ENCODE data around the gene NRIP2.
A peak's percentile ranks its signal among the peaks of the same experiment; 100 is the strongest.

Gene NRIP2

GRCh38 chr12:2806700-2807099 is 28.1 kb downstream of the NRIP2 start:
- DNase-seq (ENCODE audit: low read depth): no peak

DNA sequence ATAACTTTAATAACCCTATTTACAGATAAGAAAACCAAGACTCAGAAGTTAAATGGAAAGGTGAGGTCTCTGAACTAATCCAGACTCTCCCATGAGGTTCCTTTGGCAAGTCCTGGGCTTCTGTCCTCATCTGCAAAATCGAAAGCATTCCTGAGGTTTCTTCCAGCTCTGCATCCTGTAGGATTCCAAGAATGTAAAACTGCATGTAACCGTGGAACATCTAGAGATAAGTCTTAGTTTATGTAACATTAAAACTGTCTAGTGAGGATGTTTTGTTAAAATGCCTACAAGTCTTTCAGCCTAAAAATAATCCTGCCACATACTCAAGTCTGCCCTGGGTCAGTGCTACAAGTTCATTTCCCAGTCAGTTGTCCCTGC is 29.7 kb downstream of the NRIP2 start:
- no peak for DNase-seq (ENCODE audit: low read depth)

GRCh38 chr12:2804393-2805142 is 30.3 kb downstream of the NRIP2 start:
- DNase-seq (ENCODE audit: low read depth): no peak

DNA sequence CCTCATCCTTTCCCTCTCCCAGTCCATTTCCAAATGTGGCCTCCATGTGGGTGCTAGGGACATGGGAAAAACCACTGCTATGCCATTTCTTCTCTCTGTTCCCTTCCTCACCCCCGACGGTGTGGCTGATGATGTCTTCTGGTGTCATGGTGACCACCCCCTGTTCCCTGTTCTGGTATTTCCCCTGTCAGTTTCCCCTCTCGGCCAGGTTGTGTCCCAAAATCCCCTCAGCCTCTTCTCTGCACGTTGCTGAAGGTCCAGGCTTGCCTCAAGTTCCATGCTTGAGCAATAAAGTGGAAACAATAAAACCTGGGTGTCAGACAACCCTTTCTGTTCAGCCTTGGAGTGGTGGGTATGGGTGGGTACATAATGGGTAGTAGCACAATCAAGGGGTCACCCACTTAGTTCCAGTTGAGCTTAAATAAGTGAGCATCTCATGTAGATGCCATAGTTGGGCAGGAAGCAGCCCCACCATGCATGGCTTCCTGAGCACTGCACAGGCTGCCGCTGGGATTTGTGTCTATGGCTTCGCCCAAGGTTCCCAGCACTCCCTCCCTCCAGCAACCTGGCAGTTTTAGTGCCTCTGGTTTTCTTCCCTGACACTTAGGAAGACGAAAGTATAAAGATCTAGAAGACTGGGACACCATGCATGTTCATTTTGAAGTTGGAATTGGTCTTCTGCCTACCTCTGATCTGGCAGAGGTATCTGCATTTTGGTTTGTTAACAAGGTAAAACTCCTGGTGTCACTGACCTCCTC is 31.0 kb downstream of the NRIP2 start:
- no peak for DNase-seq (ENCODE audit: low read depth)

DNA sequence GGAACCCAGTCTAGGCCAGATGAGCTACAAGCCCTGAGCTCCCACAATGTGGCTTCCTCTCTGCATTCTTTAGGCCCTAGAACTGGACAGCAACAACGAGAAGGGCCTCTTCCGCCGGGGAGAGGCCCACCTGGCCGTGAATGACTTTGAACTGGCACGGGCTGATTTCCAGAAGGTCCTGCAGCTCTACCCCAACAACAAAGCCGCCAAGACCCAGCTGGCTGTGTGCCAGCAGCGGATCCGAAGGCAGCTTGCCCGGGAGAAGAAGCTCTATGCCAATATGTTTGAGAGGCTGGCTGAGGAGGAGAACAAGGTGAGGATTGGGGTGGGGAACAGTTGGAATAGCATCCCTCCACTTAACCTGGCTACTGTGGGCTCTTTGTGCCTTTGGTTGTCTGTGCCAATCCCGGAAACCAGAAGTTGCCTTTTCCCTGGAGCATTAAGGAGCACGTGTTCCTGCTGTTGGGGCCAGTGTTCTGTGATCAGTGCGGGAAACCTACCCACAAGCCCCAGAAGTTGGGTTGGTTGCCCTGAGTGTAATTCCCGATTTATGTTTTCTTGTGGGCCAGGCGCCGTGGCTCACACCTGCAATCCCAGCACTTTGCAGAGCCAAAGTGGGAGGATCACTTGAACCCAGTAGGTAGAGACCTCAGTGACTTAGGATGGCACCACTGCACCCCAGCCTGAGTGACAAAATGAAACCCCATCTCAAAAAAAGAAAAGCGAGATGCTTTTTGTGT is 33.6 kb downstream of the NRIP2 start:
- DNase-seq (ENCODE audit: low read depth): no peak

DNA sequence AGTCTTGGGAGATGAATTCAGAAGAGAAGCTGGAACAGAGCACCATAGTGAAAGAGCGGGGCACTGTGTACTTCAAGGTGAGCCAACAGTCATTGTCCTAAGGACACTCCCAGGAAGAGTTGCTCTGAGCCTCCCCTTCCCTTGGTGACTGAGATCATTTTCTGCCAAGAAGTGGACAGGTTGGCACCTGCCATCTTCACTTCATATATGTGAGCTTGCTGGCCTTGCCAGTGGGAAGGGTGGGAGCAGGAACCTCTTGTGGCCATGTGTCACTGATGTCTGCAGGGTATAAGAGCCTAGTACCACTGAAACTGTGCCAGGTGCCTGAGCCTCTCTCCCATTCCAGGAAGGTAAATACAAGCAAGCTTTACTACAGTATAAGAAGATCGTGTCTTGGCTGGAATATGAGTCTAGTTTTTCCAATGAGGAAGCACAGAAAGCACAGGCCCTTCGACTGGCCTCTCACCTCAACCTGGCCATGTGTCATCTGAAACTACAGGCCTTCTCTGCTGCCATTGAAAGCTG is 34.7 kb downstream of the NRIP2 start:
- DNase-seq (ENCODE audit: low read depth): no peak

- no peak for DNase-seq (ENCODE audit: low read depth)
These were observed 37.0 kb downstream of the NRIP2 start for GRCh38 chr12:2797721-2798418.

GRCh38 chr12:2796187-2796666 is 38.6 kb downstream of the NRIP2 start:
- DNase-seq (ENCODE audit: low read depth): no peak

DNA sequence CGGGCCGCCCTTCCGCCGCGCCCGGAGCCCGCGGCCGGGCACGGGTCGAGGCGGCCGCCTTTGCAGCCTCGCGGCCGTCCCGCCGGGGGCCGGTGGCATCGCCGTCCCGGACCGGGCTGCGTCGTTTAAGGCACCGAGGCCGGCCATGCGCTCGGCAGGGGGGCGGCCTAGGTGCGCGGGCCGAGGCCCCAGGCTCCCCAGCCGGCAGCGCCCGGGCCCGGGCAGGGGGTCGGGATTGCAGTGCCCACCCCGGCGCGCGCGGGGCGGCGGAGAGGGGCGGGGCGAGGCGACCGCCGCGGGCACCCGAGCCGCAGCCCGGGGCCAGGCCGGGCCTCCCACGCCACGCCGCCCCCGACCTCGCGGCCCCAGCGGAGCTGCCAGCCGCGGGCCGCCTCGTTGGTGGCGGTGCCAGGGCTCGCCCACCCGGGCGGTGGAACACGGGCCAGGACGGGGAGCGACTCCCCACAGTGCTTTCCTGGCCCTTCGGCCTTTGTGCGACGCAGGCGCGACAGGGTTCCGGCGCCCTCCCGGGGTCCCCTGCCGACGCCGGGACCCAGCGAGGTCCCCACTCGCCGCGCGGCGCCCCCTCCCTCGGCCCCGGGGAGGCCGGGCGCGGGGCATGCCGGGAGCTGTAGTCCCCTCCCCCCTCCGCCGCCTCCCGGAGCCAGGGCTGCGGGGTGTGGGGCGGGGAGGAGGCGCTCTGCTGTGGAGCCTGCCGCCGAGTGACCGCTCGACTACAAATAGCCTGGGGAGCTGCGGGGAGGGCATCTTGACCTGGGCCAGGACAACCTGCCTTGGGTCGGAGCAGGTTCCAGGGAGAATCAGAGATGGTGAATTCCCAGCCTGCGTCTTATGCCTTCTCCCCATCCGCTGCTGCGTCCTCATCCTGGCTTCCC is 39.3 kb downstream of the NRIP2 start:
- DNase-seq (ENCODE audit: low read depth): peak; percentile 64

- DNase-seq (ENCODE audit: low read depth): peak; percentile 89
These were observed 40.0 kb downstream of the NRIP2 start, which contains the start of gene FKBP4 for GRCh38 chr12:2794736-2795289. Gene FKBP4, plus strand, starts transcription at chr12:2794970. Its CDS starts 170 bp downstream, at chr12:2795140.

- DNase-seq (ENCODE audit: low read depth): peak; percentile 18
These were observed 40.6 kb downstream of the NRIP2 start for GRCh38 chr12:2794191-2794735.

DNA sequence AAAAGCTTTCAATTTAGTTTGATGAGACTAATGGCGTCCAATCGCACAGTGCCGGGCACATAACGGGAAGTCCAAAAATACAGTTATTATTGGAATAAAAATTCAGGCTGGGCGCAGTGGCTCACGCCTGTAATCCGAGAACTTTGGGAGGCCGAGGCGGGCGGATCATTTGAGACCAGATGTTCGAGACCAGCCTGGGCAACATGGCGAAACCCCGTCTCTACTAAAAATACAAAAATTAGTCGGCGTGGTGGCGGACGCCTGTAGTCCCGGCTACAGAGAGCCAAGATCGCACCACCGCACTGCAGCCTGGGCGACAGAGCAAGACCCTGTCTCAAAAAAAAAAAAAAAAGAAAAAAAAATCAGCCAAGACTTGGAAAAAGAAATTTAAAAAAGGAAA is 41.3 kb downstream of the NRIP2 start:
- no peak for DNase-seq (ENCODE audit: low read depth)

- DNase-seq (ENCODE audit: low read depth): no peak
These were observed 41.9 kb downstream of the NRIP2 start for GRCh38 chr12:2792671-2793500.

DNA sequence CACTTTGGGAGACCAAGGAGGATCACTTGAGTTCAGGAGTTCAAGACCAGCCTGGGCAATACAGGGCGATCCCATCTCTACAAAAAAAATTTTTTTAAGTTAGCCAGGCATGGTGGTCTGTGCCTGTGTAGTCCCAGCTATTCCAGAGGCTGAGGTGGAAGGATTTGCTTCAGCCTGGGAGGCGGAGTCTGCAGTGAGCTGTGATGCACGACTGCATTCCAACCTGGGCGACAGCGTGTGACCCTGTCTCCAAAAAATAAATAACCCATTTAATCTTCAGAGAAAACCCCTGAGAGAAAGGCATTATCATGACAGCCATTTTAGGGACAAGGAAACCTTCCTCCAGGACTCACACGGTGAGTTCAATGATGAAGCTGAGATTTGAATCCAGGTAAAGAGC is 43.7 kb downstream of the NRIP2 start:
- DNase-seq (ENCODE audit: low read depth): no peak

DNA sequence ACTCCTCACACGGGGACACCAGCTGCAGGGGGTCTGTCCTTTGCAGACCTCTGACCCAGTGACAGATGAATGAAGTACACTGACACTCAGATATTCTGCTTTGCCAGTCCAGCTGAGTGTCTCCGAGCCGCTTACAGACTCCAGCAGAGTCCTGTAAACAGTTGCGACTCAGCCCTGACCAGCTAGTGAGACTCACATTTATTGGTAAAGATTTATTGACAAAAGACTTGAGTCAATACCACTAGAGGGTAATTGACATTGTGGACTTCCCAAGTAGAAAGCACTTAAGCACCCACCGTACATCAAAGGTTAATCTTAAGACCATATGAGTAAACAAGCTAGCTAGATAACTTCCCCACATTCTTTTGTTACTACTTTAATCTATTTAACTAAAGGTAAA is 49.8 kb downstream of the NRIP2 start:
- DNase-seq (ENCODE audit: low read depth): no peak

GRCh38 chr12:2783936-2784600 is 50.8 kb downstream of the NRIP2 start:
- DNase-seq (ENCODE audit: low read depth): peak; percentile 27

DNA sequence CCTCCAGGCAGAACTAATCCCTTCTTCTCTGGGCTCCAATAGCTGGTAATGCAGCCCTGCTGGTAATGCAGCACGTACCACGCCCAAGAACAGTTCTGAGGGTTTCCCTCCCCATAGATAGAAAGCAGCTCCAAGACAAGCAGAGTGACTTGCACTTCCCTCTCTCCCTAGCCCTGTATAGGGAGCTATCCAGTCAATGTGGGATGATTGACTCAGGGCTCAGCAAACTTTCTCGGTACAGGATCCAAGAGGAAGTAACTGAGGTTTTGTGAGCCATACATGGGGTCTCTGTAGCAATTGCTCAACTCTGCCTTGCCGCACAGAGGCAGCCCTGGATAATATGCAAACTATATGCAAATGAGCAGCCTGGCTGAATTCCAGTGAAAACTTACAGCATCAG is 55.6 kb downstream of the NRIP2 start:
- DNase-seq (ENCODE audit: low read depth): no peak

GRCh38 chr12:2776129-2776806 is 58.6 kb downstream of the NRIP2 start:
- no peak for DNase-seq (ENCODE audit: low read depth)
